Measurements from ENCODE around the gene AMPD1.

- no peak for TF ChIP-seq POLR2A (IDR thresholded peaks at IDR 0.05; ENCODE audit: low read depth, low read length)
- no peak for TF ChIP-seq POLR2AphosphoS5 (IDR thresholded peaks at IDR 0.05; ENCODE audit: low read depth, low read length)
- no peak for TF ChIP-seq TAF1 (IDR thresholded peaks at IDR 0.05; ENCODE audit: low read depth, low read length)
- TF ChIP-seq POU2F2 (IDR thresholded peaks at IDR 0.05; ENCODE audit: low read depth, low read length): no peak
- TF ChIP-seq SPI1 (IDR thresholded peaks at IDR 0.05; ENCODE audit: low read depth, low read length): no peak
Measured at GRCh38 chr1:114690148-114690547, 5.2 kb downstream of the AMPD1 start.

All from GM12891 (cell line).